Kidney epithelial cell (primary cell): ENCODE data around the gene KRT6C. TPM values are rescaled to one million over a fixed set of nuclear protein-coding genes. Genes with fewer than 3 reads are reported as not detected.
"Not testable (repeated sequence)": the region's sequence is repeated elsewhere in the genome, so short reads cannot be mapped to it uniquely, and the experiment has no call there.

Source experiments
- DNase-seq: peaks from one replicate; pipeline ENCODE4 v3.0.0-alpha.2; 2010; ENCODE audit warnings: low read depth
- H3K27me3 ChIP-seq: 2 replicates; pipeline ENCODE4 v1.6.0; 2011; ENCODE audit warnings: low read length; ENCODE audit not compliant: control insufficient read depth, insufficient read depth
- H3K36me3 ChIP-seq: 2 replicates; pipeline ENCODE4 v1.5.1; 2011; ENCODE audit warnings: low read length; ENCODE audit not compliant: control insufficient read depth, insufficient read depth
- H3K4me3 ChIP-seq: 2 replicates; pipeline ENCODE4 v1.5.1; 2011; ENCODE audit warnings: low read depth, mild to moderate bottlenecking, control low read depth, low read length
- total RNA-seq: library from RNA; depleted of rRNA; stranded (reverse); fragments of >200 nt; gene quantifications from 2 replicates; pipeline ENCODE4 v1.2.3, GENCODE V29; 2015
- TF ChIP-seq, protein P1 (sequence below): IDR thresholded peaks from 2 replicates; pipeline ENCODE4 v1.5.1; 2011; ENCODE audit warnings: mild to moderate bottlenecking, moderate library complexity, low read length, control low read depth, inconsistent platforms; ENCODE audit not compliant: insufficient read depth, poor library complexity, severe bottlenecking

KRT6C gene
- total RNA-seq, 1 donor from 2014 or later, result not detected

DNA sequence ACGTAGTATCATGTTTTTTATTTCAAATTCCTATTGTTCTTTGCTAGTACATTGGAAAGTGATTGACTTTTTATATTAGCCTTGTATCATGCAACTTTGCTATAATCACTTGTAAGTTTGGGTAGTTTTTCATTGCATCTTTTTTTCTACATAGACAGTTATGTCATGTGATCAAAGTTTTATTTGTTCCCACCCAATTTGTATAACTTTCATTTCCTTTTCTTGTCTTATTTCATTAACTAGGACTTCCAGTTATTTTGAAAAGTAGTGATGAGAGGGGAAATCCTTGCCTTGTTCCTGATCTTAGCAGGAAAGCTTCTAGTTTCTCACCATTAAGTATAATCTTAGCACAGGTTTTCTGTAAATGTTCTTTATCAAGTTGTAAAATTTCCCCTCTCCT, 29.3 kb upstream of the KRT6C start:
- H3K36me3 ChIP-seq, result no peaks in the 10 kb centered on the region
- no peak overlapping the region for H3K4me3 ChIP-seq
- no peaks in the 10 kb centered on the region for H3K27me3 ChIP-seq
- DNase-seq, result no peak
- TF ChIP-seq, protein P1, sequence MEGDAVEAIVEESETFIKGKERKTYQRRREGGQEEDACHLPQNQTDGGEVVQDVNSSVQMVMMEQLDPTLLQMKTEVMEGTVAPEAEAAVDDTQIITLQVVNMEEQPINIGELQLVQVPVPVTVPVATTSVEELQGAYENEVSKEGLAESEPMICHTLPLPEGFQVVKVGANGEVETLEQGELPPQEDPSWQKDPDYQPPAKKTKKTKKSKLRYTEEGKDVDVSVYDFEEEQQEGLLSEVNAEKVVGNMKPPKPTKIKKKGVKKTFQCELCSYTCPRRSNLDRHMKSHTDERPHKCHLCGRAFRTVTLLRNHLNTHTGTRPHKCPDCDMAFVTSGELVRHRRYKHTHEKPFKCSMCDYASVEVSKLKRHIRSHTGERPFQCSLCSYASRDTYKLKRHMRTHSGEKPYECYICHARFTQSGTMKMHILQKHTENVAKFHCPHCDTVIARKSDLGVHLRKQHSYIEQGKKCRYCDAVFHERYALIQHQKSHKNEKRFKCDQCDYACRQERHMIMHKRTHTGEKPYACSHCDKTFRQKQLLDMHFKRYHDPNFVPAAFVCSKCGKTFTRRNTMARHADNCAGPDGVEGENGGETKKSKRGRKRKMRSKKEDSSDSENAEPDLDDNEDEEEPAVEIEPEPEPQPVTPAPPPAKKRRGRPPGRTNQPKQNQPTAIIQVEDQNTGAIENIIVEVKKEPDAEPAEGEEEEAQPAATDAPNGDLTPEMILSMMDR, result no peak

DNA sequence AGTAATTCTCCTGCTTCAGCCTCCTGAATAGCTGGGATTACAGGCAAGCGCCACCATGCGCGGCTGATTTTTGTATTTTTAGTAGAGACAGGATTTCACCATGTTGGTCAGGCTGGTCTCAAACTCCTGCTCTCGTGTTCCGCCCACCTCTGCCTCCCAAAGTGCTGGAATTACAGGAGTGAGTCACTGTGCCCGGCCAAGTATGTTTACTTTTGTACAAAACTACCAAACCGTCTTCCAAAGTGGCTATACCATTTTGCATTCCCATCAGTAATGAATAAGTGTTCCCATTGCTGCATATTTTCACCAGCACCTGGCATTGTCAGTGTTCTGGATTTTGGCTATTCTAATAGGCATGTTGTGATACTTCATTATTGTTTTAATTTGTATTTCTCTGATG, 27.9 kb upstream of the KRT6C start:
- no peak for DNase-seq
- Histone ChIP-seq H3K27me3 (no peaks in the 10 kb centered on the region), H3K4me3 (no peak overlapping the region), H3K36me3 (no peaks in the 10 kb centered on the region)
- TF ChIP-seq, protein P1, result no peak

DNA sequence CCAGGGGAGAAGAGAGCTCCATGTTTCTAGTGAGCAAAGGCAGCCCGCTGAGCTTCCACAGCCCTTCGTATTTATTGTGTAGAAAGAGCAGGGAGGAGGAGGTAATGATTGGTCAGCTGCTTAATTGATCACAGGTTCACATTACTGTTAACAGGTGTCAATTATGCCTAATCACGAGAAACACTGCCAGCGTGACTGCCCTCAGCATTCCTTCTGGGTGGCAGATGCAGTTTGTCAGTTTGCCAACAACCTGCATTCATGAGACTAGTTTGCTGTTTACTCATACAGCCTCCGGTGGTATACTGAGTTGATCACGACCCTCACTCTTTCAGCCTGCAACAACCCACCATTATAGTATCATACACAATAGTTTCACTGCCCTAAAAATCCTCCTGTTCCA, 27.0 kb upstream of the KRT6C start:
- H3K4me3 ChIP-seq, H3K36me3 ChIP-seq, DNase-seq, H3K27me3 ChIP-seq: not testable (repeated sequence)

DNA sequence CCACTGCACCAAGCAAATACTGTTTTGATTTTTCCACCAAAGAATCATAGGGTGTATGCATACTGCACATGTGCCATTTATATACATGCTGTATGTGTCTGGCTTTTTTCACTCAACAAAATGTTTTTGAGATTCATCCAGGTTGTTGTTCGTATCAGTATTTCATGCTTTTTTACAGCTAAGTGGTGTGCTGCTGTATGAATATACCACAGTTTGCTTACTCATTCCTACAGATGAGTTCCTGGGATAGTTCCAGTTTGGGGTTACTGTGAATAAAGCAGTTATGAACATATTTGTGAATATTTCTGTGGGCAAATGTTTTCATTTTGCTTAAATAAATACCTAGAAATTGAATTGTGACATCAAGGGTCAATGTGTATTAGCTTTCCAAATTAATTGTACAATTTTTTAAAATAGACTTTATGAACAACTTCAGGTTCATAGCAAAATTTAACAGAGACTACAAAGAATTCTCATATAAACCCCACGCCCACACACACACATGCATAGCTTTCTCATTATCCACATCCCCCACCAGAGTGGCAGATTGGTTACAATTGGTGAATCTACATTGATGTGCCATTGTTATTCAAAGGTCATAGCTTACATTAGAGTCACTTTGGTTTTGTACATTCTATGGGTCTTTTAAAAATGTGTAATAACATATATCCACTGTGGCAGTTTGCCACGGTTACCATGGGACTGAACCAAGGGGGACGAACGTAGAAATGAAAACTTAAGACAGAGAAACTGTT, 26.4 kb upstream of the KRT6C start:
- Histone ChIP-seq H3K4me3 (no peak overlapping the region), H3K36me3 (no peaks in the 10 kb centered on the region), H3K27me3 (no peaks in the 10 kb centered on the region)
- TF ChIP-seq, protein P1, result no peak
- DNase-seq, result no peak

DNA sequence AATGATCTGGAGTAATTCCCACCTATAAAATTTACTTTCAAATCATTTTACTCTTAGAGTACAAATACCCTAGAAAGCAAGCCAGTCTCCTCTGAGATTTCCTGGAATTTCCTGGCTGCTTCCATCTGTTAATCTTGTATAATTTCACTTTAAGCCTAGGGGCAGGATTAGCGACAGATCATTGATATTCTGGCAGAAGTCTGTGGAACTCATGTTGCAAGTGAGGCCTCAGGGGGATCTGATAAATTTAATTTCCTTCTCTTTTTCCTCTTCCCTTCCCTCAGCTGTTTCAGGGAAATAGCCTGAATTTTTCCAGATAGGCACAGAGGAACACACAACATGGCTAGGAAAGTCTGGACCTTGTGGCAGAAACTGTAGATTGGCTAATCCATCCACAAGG, 25.3 kb upstream of the KRT6C start:
- Histone ChIP-seq H3K36me3 (no peaks in the 10 kb centered on the region), H3K4me3 (no peak overlapping the region), H3K27me3 (no peaks in the 10 kb centered on the region)
- TF ChIP-seq, protein P1, result no peak
- DNase-seq, result no peak

DNA sequence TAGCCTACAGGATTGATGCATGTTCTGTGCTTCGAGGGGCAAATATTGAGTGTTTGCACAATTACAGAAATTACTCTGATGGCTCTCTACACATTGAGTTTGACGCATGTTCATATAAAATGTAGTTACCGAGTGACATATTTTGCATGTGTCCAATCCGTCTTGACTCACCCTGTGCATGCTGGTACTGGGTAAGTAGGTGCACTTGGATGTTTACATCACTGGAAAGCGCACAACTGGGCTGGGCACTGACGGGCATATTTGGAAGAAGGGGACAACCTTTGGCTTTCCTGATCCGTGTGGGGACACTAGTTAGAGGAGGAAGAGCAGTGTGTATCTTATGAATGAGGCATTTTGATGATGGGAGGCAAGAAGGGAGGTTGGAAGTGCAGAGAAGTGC, 24.4 kb upstream of the KRT6C start:
- TF ChIP-seq, protein P1, result no peak
- no peaks in the 10 kb centered on the region for H3K27me3 ChIP-seq
- H3K36me3 ChIP-seq, result no peaks in the 10 kb centered on the region
- DNase-seq, result no peak
- no peak overlapping the region for H3K4me3 ChIP-seq
